OCI-LY7 (cell line): Measurements from ENCODE around the gene KIRREL3. TPM values are rescaled to one million over a fixed set of nuclear protein-coding genes. Genes with fewer than 3 reads are reported as not detected.

ENCODE experiments used
- BruUV-seq: library from RNA; stranded (reverse); fragments of 400-500 nt; replicated peaks from 2 replicates; lab custom pipeline; 2021; lab: Mats Ljungman, UMichigan
- CTCF ChIA-PET: fragments of 300-600 bp; sonication (Branson Sonifier 250); formaldehyde crosslinking; loops from one replicate; lab custom pipeline; 2022; ENCODE audit warnings: antibody characterized with exemption; ENCODE audit not compliant: unreplicated experiment; lab: Charles Lee
- POLR2A ChIA-PET: fragments of 300-600 bp; sonication (Branson Sonifier 250); formaldehyde crosslinking; loops from one replicate; lab custom pipeline; 2022; ENCODE audit warnings: antibody characterized with exemption; lab: Charles Lee
- DNase-seq: peaks from one replicate; pipeline ENCODE4 v3.0.0-alpha.2; 2015; ENCODE audit warnings: low spot score
- H2AFZ ChIP-seq: fragments of 200-600 bp; sonication (generic), shearing (Covaris generic); 2 replicates; pipeline ENCODE4 v1.6.1; 2014; ENCODE audit warnings: mild to moderate bottlenecking, antibody characterized with exemption, low read length, moderate library complexity
- H3K27ac ChIP-seq: fragments of 200-600 bp; sonication (generic); 2 replicates; pipeline ENCODE4 v1.5.1; 2014; ENCODE audit warnings: mixed run types, low read depth, mild to moderate bottlenecking, moderate library complexity, low read length, inconsistent platforms; ENCODE audit not compliant: poor library complexity, severe bottlenecking
- H3K36me3 ChIP-seq: fragments of 200-600 bp; sonication (generic); 2 replicates; pipeline ENCODE4 v1.6.1; 2014; ENCODE audit warnings: mild to moderate bottlenecking, antibody characterized with exemption, low read length, moderate library complexity, mixed read lengths; ENCODE audit not compliant: insufficient read depth
- H3K4me1 ChIP-seq: fragments of 200-600 bp; sonication (generic); 2 replicates; pipeline ENCODE4 v1.5.1; 2014; ENCODE audit warnings: mild to moderate bottlenecking, low read length; ENCODE audit not compliant: insufficient read depth, poor library complexity, severe bottlenecking
- H3K4me2 ChIP-seq: fragments of 200-600 bp; sonication (generic); 2 replicates; pipeline ENCODE4 v1.6.1; 2014; ENCODE audit warnings: mild to moderate bottlenecking, low read length
- H3K4me3 ChIP-seq: fragments of 200-600 bp; sonication (generic); 2 replicates; pipeline ENCODE4 v1.5.1; 2014; ENCODE audit warnings: mild to moderate bottlenecking, low read depth, low read length; ENCODE audit not compliant: poor library complexity, severe bottlenecking
- H3K79me2 ChIP-seq: fragments of 200-600 bp; sonication (generic); 2 replicates; pipeline ENCODE4 v1.6.1; 2016; ENCODE audit warnings: low read depth, mild to moderate bottlenecking, low read length, moderate library complexity, mixed read lengths; ENCODE audit not compliant: insufficient read depth
- H3K9me2 ChIP-seq: fragments of 200-600 bp; sonication (generic); 2 replicates; pipeline ENCODE4 v1.6.1; 2016; ENCODE audit warnings: mild to moderate bottlenecking, low read length, mixed read lengths; ENCODE audit not compliant: insufficient read depth
- H3K9me3 ChIP-seq: fragments of 200-600 bp; sonication (generic); 2 replicates; pipeline ENCODE4 v1.6.1; 2014; ENCODE audit warnings: mild to moderate bottlenecking, mixed run types, low read length, mixed read lengths
- H4K20me1 ChIP-seq: fragments of 200-600 bp; sonication (generic); 2 replicates; pipeline ENCODE4 v1.6.1; 2014; ENCODE audit warnings: mild to moderate bottlenecking, antibody characterized with exemption, low read length, moderate library complexity, mixed read lengths; ENCODE audit not compliant: insufficient read depth
- CTCF ChIP-seq: fragments of 200-600 bp; sonication (generic); conservative IDR thresholded peaks from 2 replicates; pipeline ENCODE4 v1.5.1; 2014; ENCODE audit warnings: mild to moderate bottlenecking, antibody characterized with exemption, low read length, moderate library complexity, mixed read lengths
- EZH2phosphoT487 ChIP-seq: fragments of 200-600 bp; sonication (generic); IDR thresholded peaks from 2 replicates; pipeline ENCODE4 v1.6.1; 2018; ENCODE audit warnings: low read depth, borderline replicate concordance, mild to moderate bottlenecking, mixed run types, antibody characterized with exemption, low read length, moderate library complexity, mixed read lengths
- intact Hi-C: fragments of 100-400 bp; cut with micrococcal nuclease; formaldehyde crosslinking; loops from one replicate; pipeline ENCODE4 v1.10.0; 2022; ENCODE audit not compliant: unreplicated experiment
- total RNA-seq, 2 experiments: library from RNA; depleted of rRNA in 1 of 2; stranded (reverse); fragments of >200 nt in 1 of 2; shearing (Covaris generic) in 1 of 2; gene quantifications; 2 replicates each; pipeline ENCODE4 v1.2.3, GENCODE V29; 2014 to 2022

KIRREL3 gene
- total RNA-seq, 2 experiments from 2014 or later, result not detected

GRCh38 chr11:126738295-126739031 lies 262.1 kb downstream of the KIRREL3 start:
- Histone ChIP-seq H3K36me3 (no peaks in the 10 kb centered on the region), H3K4me2 (no peak overlapping the region), H4K20me1 (no peaks in the 10 kb centered on the region), H3K4me3 (no peak overlapping the region), H3K9me3 (no peaks in the 10 kb centered on the region), H3K79me2 (no peaks in the 10 kb centered on the region), H2AFZ (no peak overlapping the region), H3K27ac (no peak overlapping the region), H3K4me1 (no peaks in the 10 kb centered on the region), H3K9me2 (no peaks in the 10 kb centered on the region)
- intact Hi-C loops, result no loop called here
- POLR2A ChIA-PET, result no interaction called here
- CTCF ChIA-PET, result no interaction called here
- BruUV-seq, result no TSS peak
- TF ChIP-seq EZH2phosphoT487, result no peak
- no peak for TF ChIP-seq CTCF
- no peak for DNase-seq

- Histone ChIP-seq H3K27ac (no peak overlapping the region), H3K79me2 (no peaks in the 10 kb centered on the region), H2AFZ (no peak overlapping the region), H3K36me3 (no peaks in the 10 kb centered on the region), H3K9me2 (no peaks in the 10 kb centered on the region), H3K4me1 (no peaks in the 10 kb centered on the region), H3K4me2 (no peak overlapping the region), H3K9me3 (no peaks in the 10 kb centered on the region), H3K4me3 (no peak overlapping the region), H4K20me1 (no peaks in the 10 kb centered on the region)
- ChIA-PET POLR2A (interaction anchor here (0.6 to 1.1 kb wide), 2 partner anchors 29 to 98 kb away, joined by 3 to 4 read pairs; no protein-coding TSS in a partner anchor), CTCF (no interaction called here)
- intact Hi-C loops, result no loop called here
- BruUV-seq, result no TSS peak
- no peak for DNase-seq
- TF ChIP-seq EZH2phosphoT487 (no peak), CTCF (no peak)
Measured at GRCh38 chr11:126736682-126737572, 263.6 kb downstream of the KIRREL3 start.
